RWPE2 (cell line): ENCODE results near the gene TRPM2.

ENCODE experiments used
- ATAC-seq: fragments of 200-7000 bp; cut with Tn5 transposase; 3 replicates; pipeline ENCODE4 v1.9.1; 2021; ENCODE audit warnings: low read depth
- DNase-seq: peaks from one replicate; pipeline ENCODE4 v3.0.0-alpha.2; 2020; ENCODE audit warnings: low spot score
- H3K27ac ChIP-seq: fragments of 450-650 bp; 2 replicates; pipeline ENCODE4 v1.5.1; 2017; ENCODE audit warnings: mild to moderate bottlenecking; ENCODE audit not compliant: poor library complexity, severe bottlenecking
- H3K27me3 ChIP-seq: fragments of 250-450 bp; sonication (Bioruptor Pico); 2 replicates; pipeline ENCODE4 v1.5.1; 2021; ENCODE audit warnings: mild to moderate bottlenecking, moderate library complexity; ENCODE audit not compliant: insufficient read depth, poor library complexity, severe bottlenecking
- H3K36me3 ChIP-seq: fragments of 250-450 bp; sonication (Bioruptor Pico); 2 replicates; pipeline ENCODE4 v1.5.1; 2020; ENCODE audit warnings: low read depth, mild to moderate bottlenecking, moderate library complexity
- H3K4me1 ChIP-seq: fragments of 250-450 bp; sonication (Bioruptor Pico); 2 replicates; pipeline ENCODE4 v1.5.1; 2021; ENCODE audit warnings: mild to moderate bottlenecking, moderate library complexity; ENCODE audit not compliant: insufficient read depth, poor library complexity, severe bottlenecking
- H3K4me3 ChIP-seq: fragments of 250-450 bp; sonication (Bioruptor Pico); 2 replicates; pipeline ENCODE4 v1.5.1; 2021; ENCODE audit warnings: mild to moderate bottlenecking, moderate library complexity; ENCODE audit not compliant: severe bottlenecking
- H3K9me3 ChIP-seq: fragments of 250-450 bp; sonication (Bioruptor Pico); 2 replicates; pipeline ENCODE4 v1.5.1; 2021; ENCODE audit warnings: mild to moderate bottlenecking, moderate library complexity; ENCODE audit not compliant: severe bottlenecking
- CTCF ChIP-seq: fragments of 450-650 bp; IDR thresholded peaks from one replicate; pipeline ENCODE4 v1.5.1; 2017; ENCODE audit warnings: mild to moderate bottlenecking, moderate library complexity; ENCODE audit not compliant: poor library complexity, severe bottlenecking

Gene TRPM2

GRCh38 chr21:44313451-44313850, 40.0 kb upstream of the TRPM2 start:
- no peak for TF ChIP-seq CTCF
- Histone ChIP-seq H3K4me1 (no peaks in the 10 kb centered on the region), H3K4me3 (no peak overlapping the region), H3K9me3 (no peaks in the 10 kb centered on the region), H3K27me3 (no peaks in the 10 kb centered on the region), H3K36me3 (peaks cover 32% of the 10 kb centered on the region), H3K27ac (no peak overlapping the region)
- DNase-seq (no peak), ATAC-seq (no peak)

- Histone ChIP-seq H3K4me3 (no peak overlapping the region), H3K27ac (no peak overlapping the region), H3K4me1 (no peaks in the 10 kb centered on the region), H3K9me3 (no peaks in the 10 kb centered on the region), H3K27me3 (no peaks in the 10 kb centered on the region), H3K36me3 (peaks cover 32% of the 10 kb centered on the region)
- DNase-seq (no peak), ATAC-seq (no peak)
- no peak for TF ChIP-seq CTCF
Measured at GRCh38 chr21:44314128-44314527, 39.3 kb upstream of the TRPM2 start.

GRCh38 chr21:44314561-44314960, 38.9 kb upstream of the TRPM2 start:
- H3K4me3 ChIP-seq, result no peak overlapping the region
- no peak overlapping the region for H3K27ac ChIP-seq
- H3K27me3 ChIP-seq, result no peaks in the 10 kb centered on the region
- no peaks in the 10 kb centered on the region for H3K4me1 ChIP-seq
- peaks cover 32% of the 10 kb centered on the region for H3K36me3 ChIP-seq
- ATAC-seq, result no peak
- no peak for TF ChIP-seq CTCF
- no peaks in the 10 kb centered on the region for H3K9me3 ChIP-seq
- DNase-seq, result no peak

GRCh38 chr21:44315691-44316203, 37.7 kb upstream of the TRPM2 start:
- no peak for TF ChIP-seq CTCF
- ATAC-seq (no peak; the same call in 2 of the 3 replicates), DNase-seq (no peak)
- Histone ChIP-seq H3K4me3 (no peak overlapping the region), H3K9me3 (no peaks in the 10 kb centered on the region), H3K27me3 (no peaks in the 10 kb centered on the region), H3K4me1 (no peaks in the 10 kb centered on the region), H3K36me3 (peaks cover 32% of the 10 kb centered on the region), H3K27ac (no peak overlapping the region)

- Histone ChIP-seq H3K4me3 (no peak overlapping the region), H3K9me3 (no peaks in the 10 kb centered on the region), H3K27ac (no peak overlapping the region), H3K4me1 (no peaks in the 10 kb centered on the region), H3K27me3 (no peaks in the 10 kb centered on the region), H3K36me3 (peaks cover 26% of the 10 kb centered on the region)
- DNase-seq (no peak), ATAC-seq (no peak)
- no peak for TF ChIP-seq CTCF
Measured at GRCh38 chr21:44316277-44316900, 37.0 kb upstream of the TRPM2 start.
